GM12878 (cell line): ENCODE measurements around the gene CTDNEP1. TPM values are rescaled to one million over a fixed set of nuclear protein-coding genes. Genes with fewer than 3 reads are reported as not detected.

Source experiments
- ATF7 ChIP-seq: fragments of 450-650 bp; IDR thresholded peaks from 2 replicates; pipeline ENCODE4 v1.6.1; 2016; ENCODE audit warnings: low read depth, mild to moderate bottlenecking
- CBFB ChIP-seq: IDR thresholded peaks from 2 replicates; pipeline ENCODE4 v1.6.1; 2016; ENCODE audit warnings: antibody characterized with exemption, low read depth
- CHD2 ChIP-seq: IDR thresholded peaks from 2 replicates; pipeline ENCODE4 v1.6.1; 2011; ENCODE audit warnings: low read depth, low read length, improper control_type of control experiment, borderline replicate concordance
- CREB1 ChIP-seq: IDR thresholded peaks from 2 replicates; pipeline ENCODE4 v1.6.1; 2012; ENCODE audit warnings: low read depth, mild to moderate bottlenecking, inconsistent platforms
- DPF2 ChIP-seq: fragments of 450-650 bp; IDR thresholded peaks from 2 replicates; pipeline ENCODE4 v1.6.1; 2017; ENCODE audit warnings: mild to moderate bottlenecking
- GABPA ChIP-seq: IDR thresholded peaks from 2 replicates; pipeline ENCODE4 v1.6.1; 2014; ENCODE audit warnings: antibody characterized with exemption, low read depth, mild to moderate bottlenecking, inconsistent platforms
- IRF4 ChIP-seq: IDR thresholded peaks from 2 replicates; pipeline ENCODE4 v1.6.1; 2011; ENCODE audit warnings: low read depth, low read length
- MEF2A ChIP-seq: IDR thresholded peaks from 2 replicates; pipeline ENCODE4 v1.6.1; 2011; ENCODE audit warnings: low read depth, mild to moderate bottlenecking, low read length, moderate library complexity; ENCODE audit not compliant: insufficient read depth
- MEF2B ChIP-seq: fragments of 450-650 bp; IDR thresholded peaks from 2 replicates; pipeline ENCODE4 v1.6.1; 2018; ENCODE audit warnings: mild to moderate bottlenecking, moderate library complexity; ENCODE audit not compliant: partially characterized antibody, poor library complexity, severe bottlenecking
- NBN ChIP-seq: fragments of 450-650 bp; IDR thresholded peaks from 2 replicates; pipeline ENCODE4 v1.6.1; 2016
- NFYB ChIP-seq: IDR thresholded peaks from 2 replicates; pipeline ENCODE4 v1.6.1; 2011; ENCODE audit warnings: low read depth, mild to moderate bottlenecking, low read length, improper control_type of control experiment, moderate library complexity; ENCODE audit not compliant: insufficient read depth
- NR2C2 ChIP-seq: IDR thresholded peaks from 2 replicates; pipeline ENCODE4 v1.6.1; 2011; ENCODE audit warnings: borderline replicate concordance, low read depth; ENCODE audit not compliant: control insufficient read depth, insufficient read length
- NR2F1 ChIP-seq: fragments of 450-650 bp; conservative IDR thresholded peaks from 2 replicates; pipeline ENCODE4 v1.6.1; 2017; ENCODE audit warnings: mild to moderate bottlenecking
- PBX3 ChIP-seq: IDR thresholded peaks from 2 replicates; pipeline ENCODE4 v1.6.1; 2011; ENCODE audit warnings: mild to moderate bottlenecking, low read depth, low read length, moderate library complexity; ENCODE audit not compliant: insufficient replicate concordance
- RB1 ChIP-seq: fragments of 450-650 bp; formaldehyde crosslinking; IDR thresholded peaks from 2 replicates; pipeline ENCODE4 v1.6.1; 2017; ENCODE audit warnings: mild to moderate bottlenecking, borderline replicate concordance
- SMARCA5 ChIP-seq: fragments of 450-650 bp; IDR thresholded peaks from 2 replicates; pipeline ENCODE4 v1.6.1; 2017; ENCODE audit warnings: mild to moderate bottlenecking
- SMC3 ChIP-seq: IDR thresholded peaks from 2 replicates; pipeline ENCODE4 v1.6.1; 2011; ENCODE audit warnings: low read length, improper control_type of control experiment, borderline replicate concordance
- SREBF2 ChIP-seq: IDR thresholded peaks from 2 replicates; pipeline ENCODE4 v1.6.1; 2012; ENCODE audit warnings: mild to moderate bottlenecking, low read length
- TARDBP ChIP-seq: IDR thresholded peaks from 2 replicates; pipeline ENCODE4 v1.6.1; 2016; ENCODE audit warnings: borderline replicate concordance
- YBX1 ChIP-seq: fragments of 450-650 bp; IDR thresholded peaks from 2 replicates; pipeline ENCODE4 v1.6.1; 2016; ENCODE audit warnings: antibody characterized with exemption
- YY1 ChIP-seq: IDR thresholded peaks from 2 replicates; pipeline ENCODE4 v1.6.1; 2011; ENCODE audit warnings: low read depth, mild to moderate bottlenecking, low read length
- ZBTB40 ChIP-seq: fragments of 450-650 bp; IDR thresholded peaks from 2 replicates; pipeline ENCODE4 v1.6.1; 2016; ENCODE audit warnings: mild to moderate bottlenecking, moderate library complexity, borderline replicate concordance
- ZNF207 ChIP-seq: fragments of 450-650 bp; IDR thresholded peaks from 2 replicates; pipeline ENCODE4 v1.6.1; 2014; ENCODE audit warnings: antibody characterized with exemption, mild to moderate bottlenecking, borderline replicate concordance
- polyA plus RNA-seq, 11 experiments: library from polyadenylated mRNA; depleted of rRNA in 4 of 11; unstranded in 6 of 11; stranded (reverse) in 5 of 11; fragments of >200 nt; fragmentation: Nextera tagmentation in 4 of 11; fragmentation: Illumina TruSeq in 1 of 11; extraction: Ambion mirVana in 4 of 11; extraction: Trizol in 1 of 11; gene quantifications; 1 replicate in 1 of 11; 2 replicates in 10 of 11; pipeline versions ENCODE4 v1.2.1 to v1.2.3, GENCODE V29; 2011 to 2016; ENCODE audit warnings: inconsistent platforms in 2 of 11, missing spikeins in 2 of 11, low read depth in 1 of 11
- total RNA-seq, 4 experiments: library from RNA; depleted of rRNA in 3 of 4; stranded (reverse); fragments of >200 nt in 3 of 4; fragmentation: Illumina TruSeq in 1 of 4; extraction: Trizol in 1 of 4; gene quantifications; 2 replicates each; pipeline versions ENCODE4 v1.2.1 to v1.2.3, GENCODE V29; 2013 to 2021
- TF ChIP-seq, protein P1 (sequence below): IDR thresholded peaks from 2 replicates; pipeline ENCODE4 v1.6.1; 2012; ENCODE audit warnings: low read depth, low read length, improper control_type of control experiment
- TF ChIP-seq, protein P2 (sequence below): fragments of 450-650 bp; IDR thresholded peaks from 2 replicates; pipeline ENCODE4 v1.6.1; 2017; ENCODE audit warnings: low read depth, mild to moderate bottlenecking, moderate library complexity

Gene CTDNEP1
- total and polyA plus RNA-seq, 10 of the 15 experiments (the other 5 are each of a cell fraction or from before 2014, with no cell fraction given): 23.7 to 176 (median 30.3) TPM

DNA sequence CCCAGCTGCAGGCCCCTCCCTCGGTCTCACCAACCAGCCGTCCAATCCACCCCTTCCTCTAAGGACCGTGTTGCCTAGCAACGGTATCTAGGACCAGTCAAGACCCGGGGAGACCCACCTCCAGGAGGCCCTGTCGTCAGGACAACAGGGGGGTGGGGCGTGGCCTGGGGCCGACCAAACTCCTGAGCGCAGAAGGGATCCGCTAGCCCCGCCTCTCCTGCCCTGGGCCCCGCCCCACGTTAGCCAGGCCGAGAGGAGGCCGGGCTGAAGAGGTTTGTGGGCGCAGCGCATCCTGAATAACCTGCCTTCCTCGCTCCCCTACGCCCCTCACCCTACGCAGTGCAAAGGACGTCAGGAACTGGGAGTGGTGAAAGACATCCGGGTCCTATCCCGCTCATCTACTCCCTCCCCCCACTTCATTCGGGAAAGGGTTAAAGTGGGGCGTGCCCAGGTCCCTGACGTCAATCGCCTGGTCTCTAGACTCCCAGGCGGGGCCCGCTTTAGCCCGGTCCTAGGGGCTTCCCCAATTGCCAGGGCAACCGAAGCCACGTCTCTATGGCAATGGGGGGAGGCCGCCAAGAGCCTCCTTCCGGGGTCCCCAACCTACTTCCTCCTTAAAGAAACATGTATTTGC, 46.6 kb downstream of the CTDNEP1 start (continued):
- peak; percentile 65; the same call in 1 of the 2 replicates for TF ChIP-seq ZBTB40
- TF ChIP-seq SREBF2: no peak
- peak; percentile 89 for TF ChIP-seq CREB1
- TF ChIP-seq NR2C2: no peak
- peak; percentile 65; the same call in 1 of the 2 replicates for TF ChIP-seq RB1
- peak; percentile 72; the same call in 1 of the 2 replicates for TF ChIP-seq GABPA
- 0 out of 2 replicates have a peak, but pooled peaks have one; percentile 52 for TF ChIP-seq DPF2
- TF ChIP-seq, protein P1, sequence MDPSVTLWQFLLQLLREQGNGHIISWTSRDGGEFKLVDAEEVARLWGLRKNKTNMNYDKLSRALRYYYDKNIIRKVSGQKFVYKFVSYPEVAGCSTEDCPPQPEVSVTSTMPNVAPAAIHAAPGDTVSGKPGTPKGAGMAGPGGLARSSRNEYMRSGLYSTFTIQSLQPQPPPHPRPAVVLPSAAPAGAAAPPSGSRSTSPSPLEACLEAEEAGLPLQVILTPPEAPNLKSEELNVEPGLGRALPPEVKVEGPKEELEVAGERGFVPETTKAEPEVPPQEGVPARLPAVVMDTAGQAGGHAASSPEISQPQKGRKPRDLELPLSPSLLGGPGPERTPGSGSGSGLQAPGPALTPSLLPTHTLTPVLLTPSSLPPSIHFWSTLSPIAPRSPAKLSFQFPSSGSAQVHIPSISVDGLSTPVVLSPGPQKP: no peak
- TF ChIP-seq NFYB: no peak
- TF ChIP-seq SMARCA5: no peak
- no peak for TF ChIP-seq IRF4
- TF ChIP-seq, protein P2, sequence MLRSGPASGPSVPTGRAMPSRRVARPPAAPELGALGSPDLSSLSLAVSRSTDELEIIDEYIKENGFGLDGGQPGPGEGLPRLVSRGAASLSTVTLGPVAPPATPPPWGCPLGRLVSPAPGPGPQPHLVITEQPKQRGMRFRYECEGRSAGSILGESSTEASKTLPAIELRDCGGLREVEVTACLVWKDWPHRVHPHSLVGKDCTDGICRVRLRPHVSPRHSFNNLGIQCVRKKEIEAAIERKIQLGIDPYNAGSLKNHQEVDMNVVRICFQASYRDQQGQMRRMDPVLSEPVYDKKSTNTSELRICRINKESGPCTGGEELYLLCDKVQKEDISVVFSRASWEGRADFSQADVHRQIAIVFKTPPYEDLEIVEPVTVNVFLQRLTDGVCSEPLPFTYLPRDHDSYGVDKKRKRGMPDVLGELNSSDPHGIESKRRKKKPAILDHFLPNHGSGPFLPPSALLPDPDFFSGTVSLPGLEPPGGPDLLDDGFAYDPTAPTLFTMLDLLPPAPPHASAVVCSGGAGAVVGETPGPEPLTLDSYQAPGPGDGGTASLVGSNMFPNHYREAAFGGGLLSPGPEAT: 0 out of 2 replicates have a peak, but pooled peaks have one; percentile 31
- TF ChIP-seq SMC3: no peak
- no peak for TF ChIP-seq TARDBP
- TF ChIP-seq PBX3: peak; percentile 13
- TF ChIP-seq CBFB: no peak
- TF ChIP-seq ATF7: peak; percentile 60
- no peak; the same call in none of the 2 replicates for TF ChIP-seq ZNF207
- peak; percentile 76; the same call in 1 of the 2 replicates for TF ChIP-seq CHD2
- no peak for TF ChIP-seq MEF2A
- TF ChIP-seq NR2F1: peak; percentile 57; the same call in 1 of the 2 replicates
- TF ChIP-seq YBX1: no peak
- peak; percentile 78 for TF ChIP-seq NBN
- no peak for TF ChIP-seq YY1
- peak; percentile 67 for TF ChIP-seq MEF2B
